HG02885 (cell line): Measurements from ENCODE around the gene TBPL2.
"Not testable (repeated sequence)": the region's sequence is repeated elsewhere in the genome, so short reads cannot be mapped to it uniquely, and the experiment has no call there.

Experiments
- ATAC-seq: cut with Tn5 transposase; IDR thresholded peaks from one replicate; pipeline ENCODE4 v1.9.1; 2021; ENCODE audit warnings: mild to moderate bottlenecking; ENCODE audit not compliant: unreplicated experiment, poor library complexity

The TBPL2 gene

GRCh38 chr14:55411426-55412389 lies 28.7 kb downstream of the TBPL2 start, which contains the start of gene ATG14:
ATG14 (minus strand) TSS chr14:55411830; CDS start chr14:55411822, 8 bp downstream.
- peak; percentile 99 for ATAC-seq

DNA sequence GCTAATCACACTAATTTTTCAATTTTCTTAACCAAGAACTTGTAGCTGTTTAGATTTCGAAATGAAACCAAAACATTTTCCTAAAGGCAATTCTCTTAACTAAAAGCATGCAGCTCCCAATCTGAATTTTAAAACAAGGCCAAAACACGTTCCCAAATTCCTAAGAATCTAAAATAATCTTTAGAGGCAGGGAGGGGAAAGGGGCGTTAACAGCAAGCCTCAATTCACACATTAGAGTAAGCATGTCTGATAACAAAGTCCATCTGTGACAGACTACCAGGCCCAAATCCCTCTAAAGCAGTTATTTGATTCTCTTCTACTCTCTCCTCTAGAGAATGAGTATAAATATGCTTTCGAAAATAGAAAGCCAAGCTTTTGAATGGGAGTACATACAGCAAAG lies 29.5 kb downstream of the TBPL2 start:
- no peak for ATAC-seq

DNA sequence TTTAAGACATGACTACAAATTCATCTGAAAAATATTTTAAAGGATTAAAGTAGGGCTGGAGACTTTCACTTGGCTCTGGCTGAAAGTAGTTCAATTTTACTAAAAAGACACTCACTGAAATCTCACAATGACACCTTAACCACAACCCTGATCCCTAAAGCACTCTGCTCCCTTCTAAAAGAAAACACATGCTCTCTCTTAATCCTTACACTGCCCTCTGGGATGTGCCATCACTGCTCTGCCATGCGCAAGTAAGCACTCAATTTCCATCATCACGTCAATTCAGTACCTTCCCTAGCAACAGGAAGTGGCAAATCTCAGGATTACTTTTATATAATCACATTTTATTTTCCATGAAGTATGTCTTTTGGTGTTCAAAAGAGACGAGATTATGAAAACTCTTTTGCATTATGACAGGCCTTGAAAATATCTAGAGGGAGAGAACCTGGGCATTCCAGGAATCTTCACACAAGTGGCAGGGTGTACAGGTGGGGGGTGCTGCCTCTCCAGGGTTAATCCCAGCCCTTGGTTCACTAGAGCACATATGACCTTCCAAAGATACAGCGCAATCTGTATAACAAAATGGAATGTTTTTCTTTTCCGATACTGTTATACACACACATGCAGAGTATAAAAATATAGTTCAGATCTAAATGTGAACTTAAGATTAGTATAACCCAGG lies 36.1 kb downstream of the TBPL2 start:
- ATAC-seq: no peak

DNA sequence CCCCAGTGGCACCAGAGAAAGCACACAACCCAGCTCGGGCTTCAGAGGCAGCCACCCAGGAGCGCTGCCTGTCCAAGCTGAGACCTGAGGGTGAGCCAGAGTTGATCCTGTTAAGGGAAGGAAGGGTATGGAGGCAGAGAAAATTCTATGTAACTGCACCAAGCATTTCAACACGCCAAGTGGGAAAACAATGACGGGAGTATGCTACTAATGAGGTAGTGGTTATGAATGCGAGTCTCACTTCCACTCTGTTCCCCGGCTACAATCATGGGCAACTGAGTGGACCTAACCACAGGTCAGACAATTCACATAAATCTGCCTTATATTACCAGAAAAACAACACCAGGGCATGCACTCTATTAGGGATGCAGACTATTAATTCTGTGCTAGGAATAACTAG lies 38.7 kb downstream of the TBPL2 start:
- ATAC-seq: no peak

DNA sequence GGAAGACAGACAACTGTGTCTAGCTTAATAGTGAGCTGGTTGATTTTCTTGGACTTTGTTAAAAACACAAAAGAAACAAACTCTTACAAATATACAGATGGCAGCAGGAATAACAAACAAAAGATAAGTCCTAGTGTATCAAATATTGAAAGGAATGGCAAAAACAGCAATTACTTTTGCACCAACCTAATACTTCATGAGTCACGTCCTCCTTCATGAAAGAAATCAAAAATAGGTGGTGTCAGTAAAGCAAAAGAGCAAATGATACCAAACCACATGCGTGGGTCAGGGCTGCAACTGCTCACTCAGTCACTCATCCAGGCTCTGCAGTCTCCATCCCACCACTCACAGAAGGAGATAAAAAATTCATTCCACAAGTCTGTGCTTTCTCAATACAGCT lies 40.6 kb downstream of the TBPL2 start:
- ATAC-seq: no peak

DNA sequence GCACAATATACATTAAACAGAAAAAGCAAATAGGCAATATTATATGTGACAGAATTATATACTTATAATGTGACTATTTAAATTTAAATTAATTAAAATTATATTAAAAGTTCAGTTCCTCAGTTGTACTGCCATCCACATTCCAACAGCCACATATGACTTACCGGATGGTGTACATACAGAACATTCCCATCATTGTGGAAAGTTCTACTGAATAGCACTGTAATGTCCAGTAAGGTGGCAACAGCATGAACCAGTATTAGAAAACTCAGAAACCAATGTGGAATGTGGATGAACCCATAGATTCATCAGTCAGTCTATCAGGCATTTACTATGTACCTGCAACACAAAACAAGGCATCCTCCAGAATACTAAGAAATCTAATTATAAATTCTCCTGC lies 41.2 kb downstream of the TBPL2 start:
- ATAC-seq: no peak

GRCh38 chr14:55398679-55399078 lies 41.7 kb downstream of the TBPL2 start:
- ATAC-seq: no peak

DNA sequence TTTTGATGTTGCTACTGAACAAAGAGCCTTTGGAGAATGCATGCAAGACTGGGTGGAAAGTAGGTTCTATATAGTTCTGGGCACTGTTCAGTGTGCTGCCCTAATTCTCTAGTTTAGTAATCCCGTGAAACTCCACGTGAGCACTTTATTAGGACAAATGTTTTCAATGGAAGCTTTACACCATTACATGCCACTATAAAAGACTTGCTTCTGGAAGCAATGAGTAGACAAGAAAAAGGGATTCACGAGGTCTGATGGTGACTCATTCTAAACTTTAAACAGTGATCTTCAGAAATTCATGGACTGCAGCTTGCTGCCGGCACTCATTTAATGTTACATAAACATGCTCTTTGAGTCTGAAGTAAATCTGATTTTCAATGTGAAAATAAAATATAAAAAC lies 51.1 kb downstream of the TBPL2 start:
- ATAC-seq: no peak

DNA sequence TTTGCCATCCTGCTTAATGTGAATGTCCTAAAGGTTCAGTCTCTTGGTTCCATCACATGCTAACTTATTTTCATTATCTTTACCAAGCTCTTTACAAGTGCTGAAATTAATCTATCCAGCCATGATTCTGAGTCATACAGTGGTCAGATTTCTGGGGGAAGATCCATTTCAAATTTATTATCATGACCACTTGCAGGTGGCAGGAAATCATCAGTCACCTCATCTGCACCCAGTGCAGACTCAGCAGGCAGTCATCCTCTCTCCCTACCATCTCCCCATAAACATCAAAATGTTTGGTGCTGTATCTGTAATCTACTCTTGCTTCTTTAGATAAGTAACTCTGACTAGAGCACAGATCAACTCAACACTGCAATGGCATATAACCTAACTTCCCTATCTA lies 52.3 kb downstream of the TBPL2 start:
- ATAC-seq: no peak

DNA sequence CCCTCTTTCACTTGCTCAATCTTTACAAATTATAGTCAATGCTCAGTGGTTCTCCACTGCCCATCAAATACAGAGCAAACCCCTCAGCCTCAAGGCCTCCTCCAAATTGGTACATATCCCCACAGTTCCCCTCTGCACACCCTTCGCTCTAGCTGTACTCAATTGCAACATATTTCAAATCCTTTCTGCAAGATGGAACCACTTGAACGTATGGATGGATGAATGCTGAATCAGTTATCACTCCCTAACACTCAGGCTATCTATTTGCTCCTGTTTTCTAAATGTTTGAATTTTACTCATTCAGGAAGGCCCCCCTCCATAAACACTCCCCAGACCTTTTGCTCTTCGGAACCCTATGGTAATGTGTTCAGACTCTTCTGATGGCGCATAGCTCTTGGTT lies 53.3 kb downstream of the TBPL2 start:
- no peak for ATAC-seq

- no peak for ATAC-seq
These were observed 54.2 kb downstream of the TBPL2 start for GRCh38 chr14:55386037-55386808.

DNA sequence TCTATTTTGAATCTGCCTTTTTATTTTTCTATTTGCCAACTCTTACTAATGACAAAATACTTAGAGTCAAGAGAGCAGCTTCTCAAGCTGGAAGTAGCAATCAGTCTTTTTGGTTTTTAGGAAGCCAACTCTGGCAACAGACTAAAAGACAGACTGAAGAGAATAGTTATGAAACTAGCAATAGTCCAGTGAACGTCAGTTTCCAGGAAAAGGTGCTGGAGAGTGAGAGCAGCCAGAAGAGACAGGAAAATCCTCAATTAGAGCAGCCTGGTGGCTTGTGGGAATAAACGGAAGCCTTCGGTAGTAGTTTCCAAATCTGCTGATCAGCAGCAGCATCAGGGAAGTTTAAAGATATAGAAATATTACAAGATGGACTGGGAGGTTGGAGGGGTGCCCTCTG lies 55.9 kb downstream of the TBPL2 start:
- ATAC-seq: no peak

- ATAC-seq: no peak
These were observed 56.8 kb downstream of the TBPL2 start for GRCh38 chr14:55383541-55384140.

GRCh38 chr14:55383056-55383466 lies 57.4 kb downstream of the TBPL2 start:
- not testable (repeated sequence) for ATAC-seq

- no peak for ATAC-seq
These were observed 57.9 kb downstream of the TBPL2 start for GRCh38 chr14:55382483-55382882.

DNA sequence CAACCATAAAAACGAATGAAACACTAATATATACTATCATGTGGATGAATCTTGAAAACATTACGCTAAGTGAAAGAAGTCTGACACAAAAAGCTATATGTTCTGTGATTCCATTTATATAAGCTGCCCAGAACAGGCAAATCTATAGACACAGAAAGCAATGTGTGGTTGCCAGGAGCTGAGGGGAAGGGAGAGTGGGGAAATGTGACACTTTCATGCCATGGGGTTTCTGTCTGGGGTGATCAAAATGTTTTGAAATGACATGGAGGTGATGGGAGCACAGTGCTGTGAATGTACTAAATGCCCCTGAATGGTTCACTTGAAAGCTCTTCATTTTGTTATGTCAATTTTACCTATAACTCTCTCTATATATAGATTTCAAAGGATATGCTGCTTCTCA lies 58.9 kb downstream of the TBPL2 start:
- no peak for ATAC-seq

DNA sequence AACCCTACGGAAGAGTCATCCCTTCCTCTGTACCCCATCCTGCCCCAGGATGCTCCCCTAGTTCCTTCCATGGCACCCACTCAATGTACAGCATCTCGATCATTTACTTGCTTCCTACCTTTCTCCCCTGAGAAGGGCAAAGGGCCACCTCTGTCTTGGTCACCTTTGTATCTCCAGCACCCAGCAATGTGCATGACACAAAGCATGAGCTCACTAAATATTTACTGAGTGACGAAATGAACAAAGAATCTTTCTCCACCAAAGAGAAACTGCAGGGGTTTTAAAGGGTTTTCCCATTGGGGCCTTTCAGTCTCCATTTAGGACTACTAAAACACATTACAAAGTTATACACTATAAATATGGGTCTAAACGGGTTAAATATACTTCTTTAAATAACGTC lies 59.4 kb downstream of the TBPL2 start:
- no peak for ATAC-seq

DNA sequence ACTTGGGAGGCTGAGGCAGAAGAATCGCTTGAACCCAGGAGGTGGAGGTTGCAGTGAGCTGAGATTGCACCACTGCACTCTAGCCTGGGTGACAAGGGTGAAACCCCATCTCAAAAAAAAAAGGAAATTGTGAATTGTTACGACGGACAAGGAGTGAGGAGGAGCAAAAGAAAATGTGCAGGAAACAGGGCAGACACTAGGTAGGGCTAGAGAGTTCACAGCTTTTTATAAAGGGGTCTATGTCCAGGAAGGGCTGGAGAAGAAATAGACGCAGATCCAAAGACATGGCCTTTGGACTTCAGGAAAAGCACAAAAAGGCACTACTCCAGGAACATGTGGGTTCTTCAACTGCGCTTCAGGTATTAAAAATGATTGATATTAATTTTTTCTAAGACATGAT lies 63.2 kb downstream of the TBPL2 start:
- no peak for ATAC-seq

GRCh38 chr14:55374771-55375170 lies 65.6 kb downstream of the TBPL2 start:
- no peak for ATAC-seq
